Vagina (tissue), 2 donors: ENCODE measurements around the gene KCNE4.

Experiments used
- CTCF ChIP-seq, 3 experiments: fragments of 450-650 bp in 2 of 3; fragments of 200-600 bp in 1 of 3; sonication (generic) in 1 of 3; IDR thresholded peaks; one replicate each; pipeline ENCODE4 v1.5.1; 2017 to 2019; ENCODE audit warnings: antibody characterized with exemption in 3 of 3, mild to moderate bottlenecking in 2 of 3, moderate library complexity in 2 of 3
- POLR2A ChIP-seq, 2 donors: fragments of 450-650 bp; IDR thresholded peaks; one replicate each; pipeline ENCODE4 v1.6.1; 2017; ENCODE audit warnings: antibody characterized with exemption in 2 of 2, mild to moderate bottlenecking in 2 of 2, moderate library complexity in 2 of 2

DNA sequence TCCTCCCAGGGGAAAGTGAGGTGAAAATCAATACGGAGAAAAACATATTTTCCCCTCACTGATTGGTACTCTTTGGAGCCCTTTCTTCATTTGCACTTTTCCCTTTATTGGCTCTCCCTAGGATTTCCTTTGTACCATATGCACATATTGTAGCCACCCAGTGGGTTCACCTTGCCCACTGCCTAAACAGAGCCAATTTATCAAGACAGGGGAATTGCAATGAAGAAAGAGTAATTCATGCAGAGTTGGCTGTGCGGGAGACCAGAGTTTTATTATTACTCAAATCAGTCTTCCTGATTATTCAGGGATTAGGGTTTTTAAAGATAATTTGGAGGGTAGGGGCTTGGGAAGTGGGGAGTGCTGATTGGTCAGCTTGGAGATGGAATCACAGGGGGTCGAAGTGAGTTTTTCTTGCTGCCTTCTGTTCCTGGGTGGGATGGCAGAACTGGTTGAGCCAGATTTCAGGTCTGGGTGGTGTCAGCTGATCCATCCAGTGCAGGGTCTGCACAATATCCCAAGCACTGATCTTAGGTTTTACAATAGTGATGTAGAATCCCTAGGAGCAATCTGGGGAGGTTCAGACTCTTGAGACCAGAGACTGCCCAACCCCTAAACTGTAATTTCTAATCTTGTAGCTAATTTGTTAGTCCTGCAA, 15.1 kb upstream of the KCNE4 start:
- TF ChIP-seq CTCF (IDR thresholded peaks at IDR 0.05) (no peak), POLR2A (IDR thresholded peaks at IDR 0.05) (no peak)
